Urothelium cell line (cell line): ENCODE measurements around the gene CCDC177.

Experiments used
- DNase-seq: peaks from one replicate; pipeline ENCODE4 v3.0.0; 2011; ENCODE audit warnings: low spot score, mixed read lengths
- FAIRE-seq: peaks from 2 replicates; lab custom pipeline; 2011; peaks lifted over from hg19 to GRCh38; lab: Jason Lieb, UNC

The CCDC177 gene

GRCh38 chr14:69532561-69533340 is 41.9 kb downstream of the CCDC177 start:
- DNase-seq (no peak), FAIRE-seq (peak; percentile 68)

- FAIRE-seq (peak; percentile 53), DNase-seq (no peak)
Measured at GRCh38 chr14:69531135-69531534, 43.5 kb downstream of the CCDC177 start.

GRCh38 chr14:69530095-69530494 is 44.6 kb downstream of the CCDC177 start:
- DNase-seq = no peak
- FAIRE-seq = no peak

GRCh38 chr14:69529563-69529962 is 45.1 kb downstream of the CCDC177 start:
- DNase-seq = no peak
- peak; percentile 67 for FAIRE-seq

GRCh38 chr14:69528930-69529329 is 45.7 kb downstream of the CCDC177 start:
- FAIRE-seq (peak; percentile 91), DNase-seq (no peak)

GRCh38 chr14:69528143-69528542 is 46.5 kb downstream of the CCDC177 start:
- DNase-seq (no peak), FAIRE-seq (no peak)

GRCh38 chr14:69527635-69528034 is 47.0 kb downstream of the CCDC177 start:
- no peak for FAIRE-seq
- DNase-seq = no peak

GRCh38 chr14:69525896-69526295 is 48.8 kb downstream of the CCDC177 start:
- no peak for FAIRE-seq

GRCh38 chr14:69522026-69522425 is 52.6 kb downstream of the CCDC177 start:
- FAIRE-seq (no peak), DNase-seq (no peak)

More at GRCh38 chr14:69525896-69526295, 48.8 kb downstream of the CCDC177 start:
- DNase-seq = no peak
